ENCODE data around the gene CNOT6.

The CNOT6 gene

DNA sequence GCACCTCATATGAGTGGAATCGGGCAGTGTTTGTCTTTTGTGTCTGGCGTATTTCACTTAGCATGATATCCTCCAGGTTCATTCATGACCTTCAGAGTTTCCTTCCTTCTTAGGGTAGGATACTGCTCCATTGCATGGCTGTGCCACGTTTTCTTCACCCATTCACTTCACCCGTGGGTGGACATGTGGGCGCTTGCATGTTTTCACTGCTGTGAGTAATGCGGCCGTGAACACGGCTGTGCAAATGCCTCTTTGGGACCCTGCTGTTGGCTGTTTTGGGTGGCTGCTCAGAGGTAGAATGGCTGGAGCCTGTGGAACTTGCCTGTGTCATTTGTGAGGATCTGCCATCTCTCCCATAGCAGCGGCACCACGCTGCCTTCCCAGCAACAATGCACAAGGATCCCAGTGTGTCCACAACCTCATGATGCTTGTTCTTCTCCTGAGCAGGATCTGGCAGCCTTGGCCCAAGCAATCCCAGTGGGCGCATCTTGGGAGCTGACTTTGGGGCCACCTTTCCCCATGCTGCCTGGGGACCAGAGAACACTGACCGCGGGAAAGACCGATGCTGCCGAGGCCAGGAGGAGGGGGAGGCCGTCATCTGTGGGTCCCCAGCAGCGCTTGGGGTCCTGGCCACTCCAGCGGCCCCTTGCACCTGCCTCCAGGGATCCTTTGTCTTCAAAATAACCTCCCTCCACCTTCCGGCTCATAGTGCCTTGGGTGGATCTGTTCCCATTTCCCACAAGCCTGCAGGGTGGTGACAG, 99.4 kb downstream of the CNOT6 start:
- Histone ChIP-seq H2AFZ (ENCODE audit: low read depth) (no peak overlapping the region), H3K9ac (no peak overlapping the region), H3K27me3 (ENCODE audit: insufficient read depth, low read depth) (no peaks in the 10 kb centered on the region), H3K27ac (no peak overlapping the region), H4K20me1 (ENCODE audit: insufficient read depth) (no peaks in the 10 kb centered on the region), H3K4me2 (no peak overlapping the region), H3K4me3 (IDR thresholded peaks at IDR 0.05; ENCODE audit: insufficient read depth, low read depth, low read length) (no peak overlapping the region), H3K36me3 (ENCODE audit: insufficient read depth) (no peaks in the 10 kb centered on the region), H3K4me1 (ENCODE audit: low read depth, poor library complexity, severe bottlenecking) (no peaks in the 10 kb centered on the region), H3K79me2 (ENCODE audit: insufficient read depth, low read depth) (no peaks in the 10 kb centered on the region)
- TF ChIP-seq, protein P1, sequence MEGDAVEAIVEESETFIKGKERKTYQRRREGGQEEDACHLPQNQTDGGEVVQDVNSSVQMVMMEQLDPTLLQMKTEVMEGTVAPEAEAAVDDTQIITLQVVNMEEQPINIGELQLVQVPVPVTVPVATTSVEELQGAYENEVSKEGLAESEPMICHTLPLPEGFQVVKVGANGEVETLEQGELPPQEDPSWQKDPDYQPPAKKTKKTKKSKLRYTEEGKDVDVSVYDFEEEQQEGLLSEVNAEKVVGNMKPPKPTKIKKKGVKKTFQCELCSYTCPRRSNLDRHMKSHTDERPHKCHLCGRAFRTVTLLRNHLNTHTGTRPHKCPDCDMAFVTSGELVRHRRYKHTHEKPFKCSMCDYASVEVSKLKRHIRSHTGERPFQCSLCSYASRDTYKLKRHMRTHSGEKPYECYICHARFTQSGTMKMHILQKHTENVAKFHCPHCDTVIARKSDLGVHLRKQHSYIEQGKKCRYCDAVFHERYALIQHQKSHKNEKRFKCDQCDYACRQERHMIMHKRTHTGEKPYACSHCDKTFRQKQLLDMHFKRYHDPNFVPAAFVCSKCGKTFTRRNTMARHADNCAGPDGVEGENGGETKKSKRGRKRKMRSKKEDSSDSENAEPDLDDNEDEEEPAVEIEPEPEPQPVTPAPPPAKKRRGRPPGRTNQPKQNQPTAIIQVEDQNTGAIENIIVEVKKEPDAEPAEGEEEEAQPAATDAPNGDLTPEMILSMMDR (conservative IDR thresholded peaks at IDR 0.05; ENCODE audit: low read depth, low read length): no peak

- Histone ChIP-seq H4K20me1 (ENCODE audit: insufficient read depth) (no peaks in the 10 kb centered on the region), H3K4me3 (IDR thresholded peaks at IDR 0.05; ENCODE audit: insufficient read depth, low read depth, low read length) (no peak overlapping the region), H2AFZ (ENCODE audit: low read depth) (no peak overlapping the region), H3K27ac (no peak overlapping the region), H3K4me1 (ENCODE audit: low read depth, poor library complexity, severe bottlenecking) (no peaks in the 10 kb centered on the region), H3K36me3 (ENCODE audit: insufficient read depth) (no peaks in the 10 kb centered on the region), H3K4me2 (no peak overlapping the region), H3K9ac (no peak overlapping the region), H3K27me3 (ENCODE audit: insufficient read depth, low read depth) (no peaks in the 10 kb centered on the region), H3K79me2 (ENCODE audit: insufficient read depth, low read depth) (no peaks in the 10 kb centered on the region)
- TF ChIP-seq, protein P1 (conservative IDR thresholded peaks at IDR 0.05; ENCODE audit: low read depth, low read length): no peak
These were observed 100.3 kb downstream of the CNOT6 start for GRCh38 chr5:180594311-180595045.

DNA sequence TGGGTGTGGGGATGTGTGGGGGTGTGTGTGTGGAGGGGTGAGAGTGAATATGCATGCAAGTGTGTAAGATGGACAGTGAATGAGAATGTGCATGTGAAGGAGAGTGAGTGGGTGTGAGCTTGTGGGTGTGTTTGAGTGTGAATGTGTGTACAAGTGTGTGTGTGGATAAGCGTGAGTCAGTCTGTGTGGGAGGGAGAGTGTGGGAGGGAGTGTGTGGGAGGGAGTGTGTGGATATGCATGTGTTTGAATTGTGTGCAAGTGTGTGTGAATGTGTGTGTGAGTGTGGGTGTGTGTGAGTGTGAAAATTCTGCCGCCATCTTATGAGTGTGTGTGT, 100.8 kb downstream of the CNOT6 start:
- TF ChIP-seq, protein P1 (conservative IDR thresholded peaks at IDR 0.05; ENCODE audit: low read depth, low read length): no peak
- no peaks in the 10 kb centered on the region for H4K20me1 ChIP-seq (ENCODE audit: insufficient read depth)
- no peak overlapping the region for H3K4me3 ChIP-seq (IDR thresholded peaks at IDR 0.05; ENCODE audit: insufficient read depth, low read depth, low read length)
- no peak overlapping the region for H3K27ac ChIP-seq
- no peaks in the 10 kb centered on the region for H3K4me1 ChIP-seq (ENCODE audit: low read depth, poor library complexity, severe bottlenecking)
- no peaks in the 10 kb centered on the region for H3K36me3 ChIP-seq (ENCODE audit: insufficient read depth)
- H3K79me2 ChIP-seq (ENCODE audit: insufficient read depth, low read depth): no peaks in the 10 kb centered on the region
- no peak overlapping the region for H2AFZ ChIP-seq (ENCODE audit: low read depth)
- H3K27me3 ChIP-seq (ENCODE audit: insufficient read depth, low read depth): no peaks in the 10 kb centered on the region
- no peak overlapping the region for H3K9ac ChIP-seq
- no peak overlapping the region for H3K4me2 ChIP-seq

DNA sequence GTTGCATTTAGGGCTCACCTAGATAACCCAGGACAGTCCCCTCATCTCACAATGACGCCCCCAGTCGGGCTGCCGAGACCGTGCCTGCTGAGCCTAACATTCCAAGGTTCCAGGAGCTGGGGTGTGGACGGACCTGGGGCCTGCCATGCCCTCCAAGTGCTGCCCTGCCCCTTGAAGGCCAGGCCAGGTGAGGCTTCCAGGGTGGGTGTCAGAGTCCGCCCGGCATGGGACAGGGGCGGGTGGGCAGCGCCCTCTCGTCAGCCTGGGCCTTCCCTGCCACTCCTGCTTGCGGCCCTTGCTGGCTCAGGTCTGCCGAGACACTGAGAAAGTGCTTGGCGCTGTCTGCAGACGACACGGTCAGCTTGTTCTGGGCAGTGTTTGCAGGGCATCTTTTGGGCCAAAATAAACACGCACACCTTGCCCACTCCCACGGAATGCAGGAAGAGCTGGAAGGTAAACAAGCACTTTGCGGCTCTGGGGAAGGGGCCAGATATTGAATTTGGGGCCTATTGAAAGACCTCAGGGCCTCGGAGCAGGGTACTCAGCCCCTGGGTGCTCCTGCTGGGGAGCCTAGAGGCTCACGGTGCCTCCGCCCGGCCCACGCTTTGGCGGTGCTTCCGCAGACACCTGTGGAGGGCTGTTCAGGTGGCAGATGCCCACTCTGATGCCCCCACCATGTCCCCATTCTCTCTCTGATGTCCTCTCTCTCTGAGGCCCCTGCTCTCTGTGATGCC, 101.4 kb downstream of the CNOT6 start:
- no peak overlapping the region for H3K27ac ChIP-seq
- no peaks in the 10 kb centered on the region for H3K79me2 ChIP-seq (ENCODE audit: insufficient read depth, low read depth)
- no peaks in the 10 kb centered on the region for H3K27me3 ChIP-seq (ENCODE audit: insufficient read depth, low read depth)
- H3K4me1 ChIP-seq (ENCODE audit: low read depth, poor library complexity, severe bottlenecking): no peaks in the 10 kb centered on the region
- no peaks in the 10 kb centered on the region for H3K36me3 ChIP-seq (ENCODE audit: insufficient read depth)
- H3K9ac ChIP-seq: no peak overlapping the region
- H3K4me3 ChIP-seq (IDR thresholded peaks at IDR 0.05; ENCODE audit: insufficient read depth, low read depth, low read length): no peak overlapping the region
- TF ChIP-seq, protein P1 (conservative IDR thresholded peaks at IDR 0.05; ENCODE audit: low read depth, low read length): no peak
- no peak overlapping the region for H3K4me2 ChIP-seq
- no peaks in the 10 kb centered on the region for H4K20me1 ChIP-seq (ENCODE audit: insufficient read depth)
- no peak overlapping the region for H2AFZ ChIP-seq (ENCODE audit: low read depth)

Measured in KMS-11 (cell line).